Smooth muscle cell of trachea (primary cell): ENCODE data around the gene TRIM25. TPM values are rescaled to one million over a fixed set of nuclear protein-coding genes. Genes with fewer than 3 reads are reported as not detected.

ENCODE experiments used
- total RNA-seq: library from RNA; depleted of rRNA; stranded (reverse); fragments of >200 nt; gene quantifications from 2 replicates; pipeline ENCODE4 v1.2.1, GENCODE V29; 2014

The TRIM25 gene
- 41.7 and 54.6 TPM in 2 replicates for total RNA-seq

GRCh38 chr17:56913867-56914580, at the start of gene TRIM25:
Gene TRIM25, minus strand, starts transcription at chr17:56914049. Its CDS starts 61 bp downstream, at chr17:56913988.

GRCh38 chr17:56960596-56961538, 47.0 kb upstream of the TRIM25 start, which contains the start of gene COIL:
Gene COIL, minus strand, starts transcription at chr17:56961050. Its CDS starts 31 bp downstream, at chr17:56961019.

Other genes starting within 250 kb of the TRIM25 start
- gene C17orf67, start 80.1 kb downstream of the TRIM25 start, total RNA-seq: 0.66 and 0.73 TPM in 2 replicates
- 5.0 and 5.2 TPM in 2 replicates for gene DGKE, start 79.9 kb downstream of the TRIM25 start, total RNA-seq
- 10.9 and 12.2 TPM in 2 replicates for gene COIL, start 47.0 kb upstream of the TRIM25 start, total RNA-seq
- gene SCPEP1, start 64.1 kb upstream of the TRIM25 start, total RNA-seq: 73.3 and 93.8 TPM in 2 replicates
- 10.9 and 13.2 TPM in 2 replicates for gene AKAP1, start 171.2 kb upstream of the TRIM25 start, total RNA-seq